ENCODE data around the gene IP6K1. TPM values are rescaled to one million over a fixed set of nuclear protein-coding genes. Genes with fewer than 3 reads are reported as not detected.

Gene IP6K1
- total RNA-seq, 2 experiments from 2014 or later, result 33.3 to 36.0 TPM

GRCh38 chr3:49807431-49808114 lies 21.2 kb upstream of the IP6K1 start:
- Mint-ChIP-seq H3K27me3 (peaks cover under 1% of the 10 kb centered on the region), H3K36me3 (ENCODE audit: low read depth) (peaks cover 51% of the 10 kb centered on the region), H3K9me3 (no peaks in the 10 kb centered on the region), H3K27ac (peak overlapping the region; percentile 75), H3K4me3 (peak overlapping the region; percentile 4), H3K4me1 (ENCODE audit: low read depth) (peaks cover 62% of the 10 kb centered on the region)
- DNase-seq, result no peak
- ChIA-PET POLR2A (no interaction called here), CTCF (interaction anchor here (1.4 kb wide), 1 partner anchor 32 kb away, joined by 4 read pairs; no protein-coding TSS in a partner anchor)
- H3K4me1 ChIP-seq (ENCODE audit: insufficient read depth, low read length), result peaks cover 66% of the 10 kb centered on the region
- no peaks in the 10 kb centered on the region for H3K27me3 ChIP-seq (ENCODE audit: control insufficient read depth in 1 of 2, insufficient read depth in 2 of 2, low read length in 2 of 2)
- no peak for TF ChIP-seq CTCF (IDR thresholded peaks at IDR 0.05)
- H3K36me3 ChIP-seq (ENCODE audit: insufficient read depth, low read length), result peaks cover 37% of the 10 kb centered on the region
- H3K9me3 ChIP-seq (ENCODE audit: control insufficient read depth in 1 of 2, insufficient read depth in 1 of 2, low read length in 2 of 2), result no peaks in the 10 kb centered on the region
- peak overlapping the region in 1 of 2 donors; percentile 22 for H3K27ac ChIP-seq (ENCODE audit: low read depth in 1 of 2, low read length in 2 of 2)
- intact Hi-C loops (cut with DNase I, micrococcal nuclease), result loop anchor here in 1 of 2 experiments (10.0 kb wide), 1 partner anchor 277 kb away; the partner anchor contains the start of gene RBM5
- no peak overlapping the region for H3K4me3 ChIP-seq (ENCODE audit: low read length)
- ATAC-seq (ENCODE audit: poor library complexity), result no peak

GRCh38 chr3:49806850-49807249 lies 20.5 kb upstream of the IP6K1 start:
- ATAC-seq (ENCODE audit: poor library complexity) (no peak), DNase-seq (peak in 1 of 14 experiments; percentile 6)
- Mint-ChIP-seq H3K4me3 (peak overlapping the region; percentile 58), H3K4me1 (ENCODE audit: low read depth) (peaks cover 63% of the 10 kb centered on the region), H3K9me3 (no peaks in the 10 kb centered on the region), H3K27me3 (peaks cover 4% of the 10 kb centered on the region), H3K27ac (peak overlapping the region; percentile 77), H3K36me3 (ENCODE audit: low read depth) (peaks cover 44% of the 10 kb centered on the region)
- CTCF ChIA-PET, result interaction anchor here (6.2 kb wide), 1 partner anchor 34 kb away, joined by 103 read pairs; no protein-coding TSS in a partner anchor
- H3K4me1 ChIP-seq (ENCODE audit: insufficient read depth, low read length), result peaks cover 63% of the 10 kb centered on the region
- peaks cover 30% of the 10 kb centered on the region for H3K36me3 ChIP-seq (ENCODE audit: insufficient read depth, low read length)
- intact Hi-C loops (cut with DNase I, micrococcal nuclease), result loop anchor here in 1 of 2 experiments (10.0 kb wide), 1 partner anchor 278 kb away; the partner anchor contains the start of gene RBM5
- no peak overlapping the region for H3K4me3 ChIP-seq (ENCODE audit: low read length)
- H3K27me3 ChIP-seq (ENCODE audit: control insufficient read depth in 1 of 2, insufficient read depth in 2 of 2, low read length in 2 of 2), result no peaks in the 10 kb centered on the region
- H3K27ac ChIP-seq (ENCODE audit: low read depth in 1 of 2, low read length in 2 of 2), result peak overlapping the region; percentile 22 to 69
- no peak for TF ChIP-seq CTCF (IDR thresholded peaks at IDR 0.05)
- no peaks in the 10 kb centered on the region for H3K9me3 ChIP-seq (ENCODE audit: control insufficient read depth in 1 of 2, insufficient read depth in 1 of 2, low read length in 2 of 2)
- POLR2A ChIA-PET, result interaction anchor here (1.5 kb wide), 1 partner anchor 10 kb away, joined by 5 read pairs; no protein-coding TSS in a partner anchor

GRCh38 chr3:49805897-49806701 lies 19.8 kb upstream of the IP6K1 start:
- Histone ChIP-seq H3K27ac (ENCODE audit: low read depth in 1 of 2, low read length in 2 of 2) (peak overlapping the region; percentile 40 to 69), H3K27me3 (ENCODE audit: control insufficient read depth in 1 of 2, insufficient read depth in 2 of 2, low read length in 2 of 2) (no peaks in the 10 kb centered on the region), H3K4me3 (ENCODE audit: low read length) (no peak overlapping the region), H3K36me3 (ENCODE audit: insufficient read depth, low read length) (peaks cover 23% of the 10 kb centered on the region), H3K9me3 (ENCODE audit: control insufficient read depth in 1 of 2, insufficient read depth in 1 of 2, low read length in 2 of 2) (no peaks in the 10 kb centered on the region), H3K4me1 (ENCODE audit: insufficient read depth, low read length) (peaks cover 59% of the 10 kb centered on the region)
- ATAC-seq (ENCODE audit: poor library complexity), result no peak
- TF ChIP-seq CTCF (IDR thresholded peaks at IDR 0.05), result no peak
- ChIA-PET POLR2A (interaction anchor here (1.0 to 4.7 kb wide), 3 partner anchors 7 to 33 kb away, joined by 4 to 83 read pairs (median 5); partner anchors contain the start of gene UBA7), CTCF (interaction anchor here (6.2 kb wide), 1 partner anchor 34 kb away, joined by 103 read pairs; no protein-coding TSS in a partner anchor)
- peak in 4 of 14 experiments; percentile 29 to 55 (median 34) for DNase-seq
- Mint-ChIP-seq H3K4me3 (peak overlapping the region; percentile 58), H3K27ac (peak overlapping the region; percentile 77), H3K4me1 (ENCODE audit: low read depth) (peaks cover 58% of the 10 kb centered on the region), H3K27me3 (peaks cover 4% of the 10 kb centered on the region), H3K36me3 (ENCODE audit: low read depth) (peaks cover 37% of the 10 kb centered on the region), H3K9me3 (no peaks in the 10 kb centered on the region)
- intact Hi-C loops (cut with DNase I, micrococcal nuclease), result loop anchor here in 1 of 2 experiments (10.0 kb wide), 1 partner anchor 279 kb away; the partner anchor contains the start of gene RBM5

Measured in CD4-positive, alpha-beta T cell (primary cell).